ENCODE measurements around the gene IST1. TPM values are rescaled to one million over a fixed set of nuclear protein-coding genes. Genes with fewer than 3 reads are reported as not detected.
A peak's percentile ranks its signal among the peaks of the same experiment; 100 is the strongest.

The IST1 gene
- total RNA-seq, 1 donor from 2014 or later = 224 TPM

- Histone ChIP-seq H3K4me3 (ENCODE audit: low read depth, low read length) (no peak overlapping the region), H3K27me3 (ENCODE audit: control insufficient read depth, insufficient read depth, low read length) (no peaks in the 10 kb centered on the region), H3K36me3 (ENCODE audit: control insufficient read depth, insufficient read depth, low read length) (peaks cover 3% of the 10 kb centered on the region)
- no peak for TF ChIP-seq CTCF (IDR thresholded peaks at IDR 0.05; ENCODE audit: insufficient read depth, low read length, poor library complexity, severe bottlenecking)
- DNase-seq (ENCODE audit: low read depth) = no peak
Measured at GRCh38 chr16:71931599-71931998, 36.3 kb downstream of the IST1 start.

GRCh38 chr16:71933017-71933416 lies 37.7 kb downstream of the IST1 start:
- DNase-seq (ENCODE audit: low read depth) = no peak
- TF ChIP-seq CTCF (IDR thresholded peaks at IDR 0.05; ENCODE audit: insufficient read depth, low read length, poor library complexity, severe bottlenecking) = no peak
- Histone ChIP-seq H3K27me3 (ENCODE audit: control insufficient read depth, insufficient read depth, low read length) (no peaks in the 10 kb centered on the region), H3K4me3 (ENCODE audit: low read depth, low read length) (no peak overlapping the region), H3K36me3 (ENCODE audit: control insufficient read depth, insufficient read depth, low read length) (peaks cover 3% of the 10 kb centered on the region)

- TF ChIP-seq CTCF (IDR thresholded peaks at IDR 0.05; ENCODE audit: insufficient read depth, low read length, poor library complexity, severe bottlenecking) = no peak
- Histone ChIP-seq H3K27me3 (ENCODE audit: control insufficient read depth, insufficient read depth, low read length) (no peaks in the 10 kb centered on the region), H3K4me3 (ENCODE audit: low read depth, low read length) (no peak overlapping the region), H3K36me3 (ENCODE audit: control insufficient read depth, insufficient read depth, low read length) (no peaks in the 10 kb centered on the region)
- peak; percentile 54 for DNase-seq (ENCODE audit: low read depth)
Measured at GRCh38 chr16:71933913-71934695, 38.8 kb downstream of the IST1 start.

GRCh38 chr16:71937868-71938510 lies 42.7 kb downstream of the IST1 start:
- no peak overlapping the region for H3K4me3 ChIP-seq (ENCODE audit: low read depth, low read length)
- TF ChIP-seq CTCF (IDR thresholded peaks at IDR 0.05; ENCODE audit: insufficient read depth, low read length, poor library complexity, severe bottlenecking) = no peak
- H3K36me3 ChIP-seq (ENCODE audit: control insufficient read depth, insufficient read depth, low read length) = no peaks in the 10 kb centered on the region
- no peak for DNase-seq (ENCODE audit: low read depth)
- H3K27me3 ChIP-seq (ENCODE audit: control insufficient read depth, insufficient read depth, low read length) = no peaks in the 10 kb centered on the region

GRCh38 chr16:71943887-71944286 lies 48.6 kb downstream of the IST1 start:
- Histone ChIP-seq H3K27me3 (ENCODE audit: control insufficient read depth, insufficient read depth, low read length) (no peaks in the 10 kb centered on the region), H3K4me3 (ENCODE audit: low read depth, low read length) (no peak overlapping the region), H3K36me3 (ENCODE audit: control insufficient read depth, insufficient read depth, low read length) (no peaks in the 10 kb centered on the region)
- no peak for TF ChIP-seq CTCF (IDR thresholded peaks at IDR 0.05; ENCODE audit: insufficient read depth, low read length, poor library complexity, severe bottlenecking)
- DNase-seq (ENCODE audit: low read depth) = no peak

All from kidney epithelial cell (primary cell).